ENCODE data around the gene DOCK1. TPM values are rescaled to one million over a fixed set of nuclear protein-coding genes. Genes with fewer than 3 reads are reported as not detected.

Gene DOCK1
- total RNA-seq, 4 donors from 2014 or later = 31.3 to 82.3 (median 44.1) TPM

GRCh38 chr10:127161482-127161881 is 256.3 kb downstream of the DOCK1 start:
- no peak for TF ChIP-seq CTCF (IDR thresholded peaks at IDR 0.05)
- no peak for ATAC-seq (ENCODE audit: low FRiP score)
- DNase-seq (ENCODE audit: low spot score) = no peak

- no peak for TF ChIP-seq CTCF (IDR thresholded peaks at IDR 0.05)
- ATAC-seq (ENCODE audit: low FRiP score) = no peak
- no peak for DNase-seq (ENCODE audit: low spot score)
Observed at GRCh38 chr10:127162841-127163240, 257.6 kb downstream of the DOCK1 start.

DNA sequence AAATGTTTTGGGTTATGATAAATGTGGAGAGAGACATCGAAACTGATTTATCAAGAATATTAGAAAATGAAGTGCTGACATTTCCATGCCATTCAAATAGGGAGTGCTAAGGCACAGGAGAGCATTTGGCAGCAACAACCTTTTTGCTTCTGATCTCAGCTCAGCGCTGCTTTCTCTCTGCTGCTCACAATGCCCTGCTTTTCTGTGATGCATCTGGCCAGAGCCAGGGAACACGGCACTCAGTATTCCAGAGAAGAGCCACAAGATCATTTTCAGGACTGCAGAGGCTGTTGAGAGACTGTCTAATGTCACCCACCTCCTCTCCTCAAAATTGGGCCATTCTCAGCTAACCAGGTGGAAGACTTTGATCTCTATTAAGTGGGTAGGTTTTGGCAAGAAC is 263.0 kb downstream of the DOCK1 start:
- TF ChIP-seq CTCF (IDR thresholded peaks at IDR 0.05) = no peak
- DNase-seq (ENCODE audit: low spot score) = no peak
- ATAC-seq (ENCODE audit: low FRiP score) = no peak

GRCh38 chr10:127174866-127175265 is 269.6 kb downstream of the DOCK1 start:
- ATAC-seq (ENCODE audit: low FRiP score) = no peak
- DNase-seq (ENCODE audit: low spot score) = no peak
- no peak for TF ChIP-seq CTCF (IDR thresholded peaks at IDR 0.05)

DNA sequence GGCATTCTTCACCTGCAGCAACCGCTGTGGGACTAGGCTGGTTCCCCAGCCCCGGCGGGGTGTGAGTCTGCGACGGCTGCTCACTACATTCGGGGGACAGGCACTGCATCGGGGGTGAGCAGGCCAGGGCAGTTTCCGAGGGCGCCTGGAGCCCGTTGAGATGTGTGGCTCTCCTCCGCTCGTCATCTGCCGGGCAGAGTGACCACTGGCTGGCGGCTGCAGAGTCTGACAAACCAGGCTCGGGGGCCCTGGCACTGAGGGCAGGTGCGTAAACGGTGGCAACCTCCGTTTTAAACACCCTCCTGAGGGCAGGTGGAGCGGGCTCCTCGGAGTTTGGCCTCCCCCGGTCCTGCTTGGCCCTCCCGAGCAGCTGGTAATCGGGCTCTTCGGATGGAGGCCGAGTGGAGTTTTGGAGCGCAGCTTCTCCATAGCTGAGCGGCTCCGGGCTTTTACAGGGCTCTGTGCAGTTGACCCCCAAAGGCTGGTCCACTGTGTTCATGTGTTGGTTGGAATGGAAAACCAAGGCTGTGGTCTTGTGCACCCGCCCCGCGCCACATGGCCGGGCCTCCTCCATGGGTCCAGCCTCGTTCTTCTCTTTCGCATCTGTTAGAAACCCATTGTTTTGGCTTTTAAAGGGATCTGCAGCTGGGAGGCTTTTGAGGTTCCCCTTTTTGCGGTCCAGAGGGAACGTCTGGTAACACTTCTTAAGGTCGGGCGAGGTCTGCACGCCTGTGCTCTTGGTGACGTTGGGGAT is 270.3 kb downstream of the DOCK1 start:
- ATAC-seq (ENCODE audit: low FRiP score) (no peak), DNase-seq (ENCODE audit: low spot score) (no peak)
- TF ChIP-seq CTCF (IDR thresholded peaks at IDR 0.05) = no peak

DNA sequence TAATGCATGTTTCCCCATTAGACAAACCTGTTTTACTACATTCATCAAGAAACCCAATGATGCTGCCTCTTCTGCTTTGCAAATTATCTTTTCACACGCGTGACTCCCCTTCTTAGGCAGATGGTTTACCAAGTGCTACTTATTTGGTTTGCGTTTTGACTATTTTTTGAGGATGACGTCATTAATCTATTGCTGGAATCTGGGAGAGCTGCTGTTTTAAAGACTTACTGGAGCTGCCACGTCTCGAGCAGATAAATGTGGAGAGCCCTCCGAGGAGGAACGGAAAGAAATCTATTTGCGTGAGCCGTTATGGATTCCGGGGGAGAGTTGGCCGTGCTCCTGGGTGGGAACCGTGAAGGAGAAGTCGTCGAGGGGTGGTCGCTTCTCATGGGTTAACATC is 271.4 kb downstream of the DOCK1 start:
- no peak for ATAC-seq (ENCODE audit: low FRiP score)
- no peak for DNase-seq (ENCODE audit: low spot score)
- TF ChIP-seq CTCF (IDR thresholded peaks at IDR 0.05) = no peak

DNA sequence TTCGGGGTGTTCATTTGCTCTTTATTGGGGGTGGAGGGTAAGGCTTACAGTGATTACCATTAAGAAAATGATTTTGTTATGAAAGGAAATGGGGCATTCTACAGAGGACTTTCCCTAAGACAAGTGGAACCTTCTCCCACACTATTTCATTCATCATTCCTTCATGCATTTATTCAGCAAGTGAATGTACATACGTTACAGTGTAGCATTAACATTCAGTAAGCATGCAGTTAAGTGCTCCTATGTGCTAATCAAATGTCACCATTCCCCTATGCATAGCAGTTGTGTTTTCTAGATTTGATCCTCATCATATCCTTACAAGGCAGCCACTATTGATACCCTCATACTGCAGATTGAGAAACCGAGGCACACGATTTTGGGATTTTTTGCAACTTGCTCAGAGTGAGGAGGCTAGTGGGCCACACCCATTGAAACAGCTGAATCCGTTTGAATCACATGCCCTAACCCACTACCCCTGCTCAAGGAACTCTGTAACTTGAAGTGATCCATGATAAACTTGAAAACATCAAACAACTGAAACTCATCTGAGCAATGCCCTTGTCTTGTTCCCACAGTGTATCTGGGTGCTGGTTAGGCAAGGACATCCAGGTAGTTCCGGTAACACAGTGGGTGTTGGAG is 274.5 kb downstream of the DOCK1 start:
- DNase-seq (ENCODE audit: low spot score) = no peak
- no peak for TF ChIP-seq CTCF (IDR thresholded peaks at IDR 0.05)
- ATAC-seq (ENCODE audit: low FRiP score) = no peak

Data from omental fat pad (tissue), 4 donors.